SIG-M5 (cell line): ENCODE results near the gene FAM222A.

Source experiments
- DNase-seq: peaks from one replicate; lab custom pipeline; 2025; lab: John Stamatoyannopoulos, UW

The FAM222A gene

DNA sequence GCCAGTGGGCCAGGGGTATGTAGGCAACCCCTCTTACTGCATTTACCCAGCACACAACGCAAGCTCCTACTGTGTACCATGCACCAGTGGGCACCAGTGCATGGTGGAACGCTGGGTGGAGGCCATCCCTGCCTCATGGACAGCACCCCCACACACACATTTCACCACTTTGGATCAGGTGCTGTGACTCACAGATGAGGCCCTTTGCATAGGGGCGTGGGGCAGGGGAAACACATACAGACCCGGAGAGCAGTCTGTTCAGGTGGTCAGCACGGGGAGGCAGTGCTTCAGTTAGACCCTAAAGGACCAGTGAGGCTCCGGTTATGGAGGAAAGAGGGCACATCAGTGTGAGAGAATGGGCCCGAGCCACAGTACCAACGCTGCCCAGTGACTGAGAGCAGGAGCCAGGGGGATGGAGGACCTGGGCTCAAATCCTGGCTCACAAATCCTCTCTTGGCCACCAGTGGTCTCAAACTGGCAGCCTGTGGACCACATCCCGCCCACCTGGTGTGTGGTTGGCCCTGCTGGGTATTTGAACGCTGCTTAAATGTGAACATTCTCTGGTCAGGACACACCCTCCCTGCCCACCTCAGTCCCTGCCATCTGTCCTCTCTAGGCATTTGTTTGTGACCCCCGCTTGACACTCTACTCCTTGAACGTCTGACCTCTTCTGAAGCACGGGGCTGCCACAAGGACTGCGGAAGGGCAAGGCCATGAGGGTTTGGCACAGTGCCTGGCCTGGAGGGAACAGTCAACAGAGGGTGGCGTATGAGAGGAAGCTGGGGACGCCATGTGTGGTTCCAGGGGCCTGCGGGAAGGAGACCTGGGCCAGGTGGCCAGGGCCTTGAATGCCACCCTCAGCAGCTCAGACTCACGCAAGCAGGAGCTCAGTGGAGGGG is 46.7 kb downstream of the FAM222A start:
- no peak for DNase-seq

DNA sequence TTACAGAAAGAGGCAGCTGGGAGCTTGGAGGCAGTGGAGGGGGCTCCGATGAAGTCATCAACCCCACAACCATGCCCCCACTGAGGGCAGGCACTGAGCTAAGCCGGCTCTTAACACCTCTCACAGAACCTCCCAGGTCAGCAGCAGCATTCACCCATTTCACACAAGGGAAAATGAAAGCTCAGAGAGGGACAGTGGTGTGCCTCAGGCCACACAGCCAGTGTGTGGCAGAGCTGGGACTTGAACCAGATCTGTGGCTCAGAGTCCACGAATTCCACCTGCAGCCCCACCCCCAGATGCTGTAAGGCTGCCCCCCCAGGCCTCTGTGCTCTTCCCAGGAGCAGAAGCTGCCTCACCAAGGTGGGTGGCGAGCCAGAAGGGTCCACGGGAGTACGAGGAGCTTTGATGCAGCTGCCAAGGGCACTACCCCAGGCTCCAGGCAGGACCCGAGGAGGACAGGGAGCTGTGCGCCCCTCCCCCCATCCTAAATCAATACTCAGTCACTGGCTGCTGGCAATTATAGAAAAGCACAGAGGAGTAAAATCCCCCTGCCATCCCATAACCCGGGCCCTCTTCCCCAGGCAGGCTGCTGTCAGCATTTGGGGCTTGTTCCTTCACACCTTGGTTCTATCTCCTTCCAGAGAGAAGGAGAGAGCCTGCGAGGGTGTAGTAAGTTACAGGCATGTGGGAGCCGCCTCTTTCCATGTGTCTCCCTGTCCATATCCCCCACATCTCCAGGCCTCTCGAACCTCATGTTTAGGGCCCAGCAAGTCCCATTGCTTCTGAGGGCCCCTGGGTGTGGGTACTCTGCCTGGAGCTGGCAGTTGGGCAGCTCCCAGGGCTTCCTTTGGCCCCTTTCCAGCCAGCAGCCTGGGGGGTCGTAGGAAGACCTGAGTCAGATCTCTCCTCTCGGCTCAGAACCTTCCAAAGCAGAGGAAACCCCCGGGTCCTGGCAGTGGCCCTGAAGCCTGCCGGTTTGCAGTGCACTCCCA is 47.6 kb downstream of the FAM222A start:
- DNase-seq: no peak

- DNase-seq: no peak
Measured at GRCh38 chr12:109762071-109762672, 48.5 kb downstream of the FAM222A start.

DNA sequence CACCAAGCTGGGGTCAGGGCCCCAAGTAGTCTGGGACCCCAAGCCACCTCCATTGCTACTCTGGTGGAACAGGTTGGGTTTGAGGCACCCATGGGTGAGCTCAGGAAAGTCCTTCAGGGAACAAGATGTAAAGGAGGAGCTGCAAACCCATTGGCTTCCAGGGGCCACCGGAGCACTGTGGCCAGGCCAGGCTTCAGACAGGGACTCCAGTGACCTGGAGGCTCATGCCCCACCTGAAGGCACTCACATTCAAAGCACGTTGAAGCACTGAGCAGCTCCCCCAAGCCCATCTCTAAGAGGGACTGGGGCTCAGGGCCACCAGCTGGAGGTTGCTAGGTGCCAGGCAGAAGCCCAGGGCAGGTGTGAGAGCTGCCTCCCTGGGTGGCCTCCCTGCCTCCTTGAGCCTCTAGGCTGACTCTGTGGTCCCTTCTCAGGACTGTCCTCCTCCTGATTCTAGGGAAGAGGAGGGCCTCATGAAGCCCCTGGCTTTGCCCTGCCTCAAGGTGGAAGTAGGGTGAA is 49.1 kb downstream of the FAM222A start:
- DNase-seq: no peak

GRCh38 chr12:109763201-109763841 is 49.7 kb downstream of the FAM222A start:
- peak; percentile 68 for DNase-seq

- no peak for DNase-seq
Measured at GRCh38 chr12:109764123-109764522, 50.5 kb downstream of the FAM222A start.

DNA sequence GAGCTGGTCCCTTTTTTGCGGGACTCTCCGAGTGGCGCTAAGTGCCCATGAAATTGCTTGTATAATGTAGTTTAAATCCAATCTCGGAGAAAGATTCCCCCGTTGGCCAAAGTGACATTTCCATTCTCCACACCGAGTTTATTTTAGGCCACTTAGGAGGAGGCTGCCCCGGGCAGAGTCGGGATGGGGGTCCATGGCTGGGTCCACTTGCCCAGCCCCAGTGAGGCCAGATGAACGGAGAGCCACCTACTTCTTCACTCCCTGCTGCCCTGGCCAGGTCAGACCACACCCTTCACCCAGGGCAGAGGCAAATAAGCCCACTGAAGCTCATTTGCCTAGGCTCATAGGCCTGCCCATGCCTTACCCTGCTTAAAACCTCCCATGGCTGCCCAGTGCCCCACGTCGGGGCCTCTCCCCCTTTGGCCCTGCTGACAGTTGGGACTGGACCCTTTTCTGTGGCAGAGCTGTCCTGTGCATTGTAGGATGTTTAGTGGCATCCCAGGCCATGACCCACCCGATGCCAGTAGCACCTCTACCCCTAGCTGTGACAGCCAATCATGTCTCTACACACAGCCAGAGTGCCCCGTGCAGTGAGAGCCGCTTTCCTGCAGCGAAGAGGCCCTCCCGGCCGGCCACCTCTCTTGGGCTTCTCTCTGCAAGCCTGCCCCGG is 51.3 kb downstream of the FAM222A start:
- no peak for DNase-seq

DNA sequence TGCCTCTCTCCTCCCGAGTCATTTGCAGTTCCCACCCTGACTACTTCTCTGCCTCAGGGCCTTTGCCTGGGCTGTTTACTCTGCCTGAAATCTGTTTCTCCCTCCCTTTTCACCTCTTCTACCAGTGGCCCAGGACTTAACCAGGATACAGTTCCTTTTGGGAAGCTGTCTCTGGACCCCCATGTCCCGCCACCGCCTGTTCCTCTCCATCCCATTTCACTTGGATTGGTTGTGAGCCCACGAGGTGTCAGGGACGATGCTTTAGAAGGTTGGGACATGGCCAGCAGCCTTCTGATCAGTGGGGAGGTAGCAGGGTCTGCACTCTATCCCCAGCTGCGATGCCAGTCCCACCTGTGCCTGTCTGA is 51.8 kb downstream of the FAM222A start:
- no peak for DNase-seq

DNA sequence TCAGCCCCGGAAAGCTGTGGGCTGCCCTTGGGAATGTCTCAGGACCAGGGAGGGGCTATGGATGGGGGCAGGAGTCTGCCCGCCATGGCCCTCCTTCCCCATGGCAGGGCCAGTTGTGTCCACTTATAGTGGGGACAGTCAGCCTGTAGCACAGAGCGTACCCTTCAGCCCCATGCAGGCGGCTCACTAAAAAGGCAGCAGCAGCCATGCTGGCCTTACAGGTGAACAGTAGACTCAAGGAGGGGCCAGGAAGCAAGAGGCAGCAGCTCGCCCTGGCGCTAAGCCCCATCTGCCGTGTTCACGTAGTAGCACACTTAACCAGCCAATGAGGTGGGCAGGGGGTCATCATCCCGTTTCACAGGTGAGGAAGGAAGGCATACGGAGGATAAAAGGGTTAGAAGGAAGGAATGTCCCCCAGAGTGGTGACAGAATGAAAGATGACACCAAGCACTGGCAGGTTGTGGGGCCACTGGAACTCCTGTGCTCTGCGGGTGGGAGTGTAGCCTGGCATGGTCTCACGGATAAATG is 52.7 kb downstream of the FAM222A start:
- no peak for DNase-seq

GRCh38 chr12:109767456-109767855 is 53.8 kb downstream of the FAM222A start:
- DNase-seq: no peak

DNA sequence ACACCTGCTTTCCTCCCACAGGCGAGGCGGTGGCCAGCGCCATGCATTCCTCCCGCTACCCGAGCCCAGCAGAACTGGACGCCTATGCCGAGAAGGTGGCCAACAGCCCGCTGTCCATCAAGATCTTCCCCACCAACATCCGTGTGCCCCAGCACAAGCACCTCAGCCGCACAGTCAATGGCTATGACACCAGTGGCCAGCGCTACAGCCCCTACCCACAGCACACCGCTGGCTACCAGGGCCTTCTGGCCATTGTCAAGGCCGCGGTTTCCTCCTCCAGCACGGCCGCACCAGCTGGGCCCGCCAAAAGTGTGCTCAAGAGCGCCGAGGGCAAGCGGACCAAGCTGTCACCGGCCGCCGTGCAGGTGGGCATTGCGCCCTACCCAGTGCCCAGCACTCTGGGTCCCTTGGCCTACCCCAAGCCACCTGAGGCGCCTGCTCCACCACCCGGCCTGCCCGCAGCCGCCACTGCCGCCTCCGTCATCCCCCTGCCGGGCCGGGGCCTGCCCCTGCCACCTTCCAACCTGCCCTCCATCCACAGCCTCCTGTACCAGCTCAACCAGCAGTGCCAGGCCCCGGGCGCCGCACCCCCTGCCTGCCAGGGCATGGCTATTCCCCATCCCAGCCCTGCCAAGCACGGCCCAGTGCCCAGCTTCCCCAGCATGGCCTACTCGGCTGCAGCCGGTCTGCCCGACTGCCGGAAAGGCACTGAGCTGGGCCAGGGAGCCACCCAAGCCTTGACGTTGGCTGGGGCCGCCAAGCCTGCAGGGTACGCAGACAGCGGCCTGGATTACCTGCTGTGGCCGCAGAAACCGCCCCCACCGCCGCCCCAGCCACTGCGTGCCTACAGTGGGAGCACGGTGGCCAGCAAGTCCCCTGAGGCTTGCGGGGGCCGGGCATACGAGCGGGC is 54.6 kb downstream of the FAM222A start:
- DNase-seq: no peak

DNA sequence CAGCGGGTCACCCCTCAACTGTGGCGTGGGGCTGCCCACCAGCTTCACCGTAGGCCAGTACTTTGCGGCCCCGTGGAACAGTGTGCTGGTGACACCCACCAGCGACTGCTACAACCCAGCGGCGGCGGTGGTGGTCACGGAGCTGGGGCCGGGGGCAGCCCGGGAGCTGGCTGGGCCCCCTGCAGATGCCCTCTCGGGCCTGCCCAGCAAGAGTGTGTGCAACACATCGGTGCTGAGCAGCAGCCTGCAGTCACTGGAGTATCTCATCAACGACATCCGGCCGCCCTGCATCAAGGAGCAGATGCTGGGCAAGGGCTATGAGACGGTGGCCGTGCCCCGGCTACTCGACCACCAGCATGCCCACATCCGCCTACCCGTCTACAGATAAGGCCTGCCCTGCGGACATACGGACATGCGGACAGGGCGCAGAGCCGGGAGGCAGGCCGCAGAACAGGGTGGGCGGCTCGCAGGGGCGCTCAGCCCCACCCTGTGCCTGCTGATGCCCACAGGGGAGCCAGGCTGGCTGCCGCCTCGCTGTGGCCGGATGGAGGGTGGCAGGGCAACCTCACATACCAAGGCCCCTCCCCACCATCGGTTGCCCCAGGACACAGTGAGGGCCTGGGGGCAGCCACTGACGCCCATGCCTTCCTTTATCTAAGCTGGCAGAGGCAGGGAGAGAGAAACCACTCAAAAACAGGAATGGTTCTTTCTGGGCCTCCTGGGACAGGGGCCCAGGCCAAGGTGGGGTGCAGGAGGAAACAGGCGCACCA is 55.5 kb downstream of the FAM222A start:
- DNase-seq: no peak

DNA sequence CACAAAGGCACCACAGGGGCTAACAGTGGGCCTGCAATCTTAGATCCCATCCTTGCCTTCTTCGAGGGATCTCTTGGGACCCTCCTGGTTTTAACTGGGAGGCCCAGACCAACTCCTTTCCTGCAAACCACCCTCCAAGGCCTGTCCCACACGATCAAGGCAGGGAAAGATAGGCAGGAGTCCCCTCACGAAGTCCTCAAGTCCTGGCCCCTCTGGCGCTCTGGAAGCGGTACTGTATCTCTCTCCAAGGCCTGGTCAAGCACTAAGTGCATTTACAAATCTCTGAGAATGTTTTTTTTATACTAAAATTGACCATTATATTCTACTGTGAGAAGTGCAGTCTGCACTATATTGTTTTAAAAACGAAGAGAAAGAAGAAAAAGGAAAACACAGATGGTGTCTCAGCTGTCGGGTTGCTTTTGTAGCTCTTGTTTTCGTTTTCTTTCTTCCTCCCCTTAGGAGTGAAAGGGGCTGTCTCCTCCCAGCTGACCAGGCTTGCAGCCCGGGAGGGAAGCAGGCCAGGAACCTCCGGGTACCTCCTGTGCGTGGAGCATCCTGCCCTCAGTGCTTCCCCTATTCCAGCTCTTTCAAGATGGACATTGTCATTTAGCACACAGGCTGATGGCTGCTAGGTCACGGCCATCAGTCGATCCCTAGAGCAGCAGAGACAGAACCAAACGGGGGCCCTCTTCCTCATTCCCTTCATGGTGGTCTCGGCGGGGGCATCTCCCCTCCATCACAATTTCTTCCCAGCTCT is 56.7 kb downstream of the FAM222A start:
- DNase-seq: no peak

GRCh38 chr12:109770861-109771670 is 57.4 kb downstream of the FAM222A start:
- DNase-seq: no peak

GRCh38 chr12:109771746-109772621 is 58.4 kb downstream of the FAM222A start:
- no peak for DNase-seq

DNA sequence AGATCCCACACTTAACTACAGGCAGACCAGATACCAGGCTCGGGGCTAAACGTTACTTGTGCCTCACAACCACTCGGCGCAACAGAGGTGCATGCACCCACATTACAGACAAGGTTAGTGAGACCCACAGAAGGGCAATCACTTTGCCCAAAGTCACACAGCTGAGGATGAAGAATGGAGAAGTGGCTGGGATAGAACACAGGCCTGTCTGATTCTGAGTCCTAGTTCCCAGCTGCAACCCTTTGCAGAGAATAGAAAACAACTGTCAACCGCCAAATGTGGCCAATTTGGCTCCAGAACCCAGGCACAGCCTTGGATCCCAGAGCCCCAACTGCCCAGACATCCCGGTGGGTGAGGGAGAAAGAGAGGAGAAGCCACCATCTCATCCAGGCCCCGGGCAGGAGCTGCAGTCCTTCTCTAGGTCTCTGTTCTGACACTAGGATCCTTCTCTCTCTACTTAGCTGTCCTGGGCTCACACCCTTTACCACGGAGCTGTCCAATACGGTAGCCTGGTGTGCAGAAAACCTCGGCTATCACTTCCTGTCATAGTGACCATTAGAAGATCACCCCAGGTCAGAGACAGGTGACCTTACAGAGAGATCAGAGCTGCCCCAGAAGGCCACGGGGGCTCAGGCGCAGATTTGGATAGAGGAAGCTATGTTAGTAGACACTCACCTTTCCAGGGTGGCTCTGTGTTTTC is 59.1 kb downstream of the FAM222A start:
- no peak for DNase-seq
